Right ventricle myocardium superior (tissue), 1 donor: ENCODE results near the gene RELL1. TPM values are rescaled to one million over a fixed set of nuclear protein-coding genes. Genes with fewer than 3 reads are reported as not detected.

Experiments
- ATAC-seq: fragments of 200-7000 bp; cut with Tn5 transposase; one replicate; pipeline ENCODE4 v1.9.1; 2020; ENCODE audit warnings: mild to moderate bottlenecking; ENCODE audit not compliant: poor library complexity
- DNase-seq: peaks from one replicate; pipeline ENCODE4 v3.0.0-alpha.2; 2020
- intact Hi-C: fragments of 100-400 bp; cut with DNase I; formaldehyde crosslinking; loops from one replicate; pipeline ENCODE4 v1.11.2; 2022
- total RNA-seq: library from RNA; stranded (reverse); fragmentation: NEBNext Ultra II Directional; extraction: Animal tissue kit (Norgen Biotek cat#: 25700); gene quantifications from one replicate; pipeline ENCODE4 v1.2.1, GENCODE V29; 2021
- donor health status: DM: no; HTN: yes; CAD: no; lungs with severe emphysema.

The RELL1 gene
- total RNA-seq, 1 donor from 2014 or later, result 15.8 TPM

- intact Hi-C loops, result no loop called here
- ATAC-seq, result no peak
These were observed 100.0 kb downstream of the RELL1 start for GRCh38 chr4:37586194-37586593.

GRCh38 chr4:37584493-37585060, 101.6 kb downstream of the RELL1 start:
- intact Hi-C loops, result no loop called here
- ATAC-seq (no peak), DNase-seq (no peak)

More at GRCh38 chr4:37586194-37586593, 100.0 kb downstream of the RELL1 start:
- DNase-seq, result no peak

- intact Hi-C loops, result no loop called here
- DNase-seq (no peak), ATAC-seq (no peak)
These were observed 102.1 kb downstream of the RELL1 start for GRCh38 chr4:37584071-37584470.

- intact Hi-C loops, result no loop called here
- DNase-seq (no peak), ATAC-seq (no peak)
These were observed 112.6 kb downstream of the RELL1 start for GRCh38 chr4:37573566-37573965.

GRCh38 chr4:37568489-37568888, 117.7 kb downstream of the RELL1 start:
- intact Hi-C loops, result loop anchor here (10.0 kb wide), 1 partner anchor 114 kb away; a partner anchor contains a TSS
- ATAC-seq (no peak), DNase-seq (no peak)

GRCh38 chr4:37567836-37568235, 118.3 kb downstream of the RELL1 start:
- intact Hi-C loops, result loop anchor here (10.0 kb wide), 1 partner anchor 113 kb away; a partner anchor contains a TSS
- ATAC-seq, result no peak
- no peak for DNase-seq

GRCh38 chr4:37562592-37562991, 123.6 kb downstream of the RELL1 start:
- intact Hi-C loops, result loop anchor here (10.0 kb wide), 1 partner anchor 108 kb away; a partner anchor contains a TSS
- ATAC-seq, result no peak
- DNase-seq, result no peak

GRCh38 chr4:37561803-37562207, 124.4 kb downstream of the RELL1 start:
- ATAC-seq (no peak), DNase-seq (no peak)
- intact Hi-C loops, result loop anchor here (10.0 kb wide), 1 partner anchor 107 kb away; a partner anchor contains a TSS

- ATAC-seq, result no peak
- no peak for DNase-seq
- intact Hi-C loops, result loop anchor here (10.0 kb wide), 1 partner anchor 106 kb away; a partner anchor contains a TSS
These were observed 124.9 kb downstream of the RELL1 start for GRCh38 chr4:37561196-37561802.

Other genes with a start within 250 kb of the RELL1 start
- 15.6 TPM for gene PGM2, start 140.3 kb upstream of the RELL1 start, total RNA-seq
- gene TBC1D1, start 204.7 kb upstream of the RELL1 start, total RNA-seq, result 125 TPM